K562 (cell line): ENCODE measurements around the gene FMC1. TPM values are rescaled to one million over a fixed set of nuclear protein-coding genes. Genes with fewer than 3 reads are reported as not detected.

Experiments used
- ATAC-seq: fragments of 200-7000 bp; cut with Tn5 transposase; 3 replicates; pipeline ENCODE4 v1.9.1; 2020; ENCODE audit warnings: moderate library complexity
- BruUV-seq: library from RNA; stranded (reverse); fragments of 400-500 nt; replicated peaks from 2 replicates; lab custom pipeline; 2021; lab: Mats Ljungman, UMichigan
- CTCF ChIA-PET: fragments of 300-600 bp; formaldehyde crosslinking; extraction: SDS; loops from one replicate; lab custom pipeline; 2021; ENCODE audit warnings: low intra/inter-chr PET ratio; lab: Yijun Ruan, JAX
- POLR2A ChIA-PET: fragments of 300-600, 350-650 bp; sonication (Branson Sonifier 250); formaldehyde crosslinking; extraction: SDS; loops from one replicate; lab custom pipeline; 2021; ENCODE audit warnings: antibody characterized with exemption, inconsistent platforms; lab: Yijun Ruan, JAX
- DNase-seq, 4 experiments: peaks; one replicate each; pipeline versions ENCODE4 v3.0.0 to v3.0.0-alpha.2; 2011 to 2018; ENCODE audit warnings: low spot score in 3 of 4, mixed read lengths in 3 of 4; ENCODE audit errors: extremely low read depth in 1 of 4
- FAIRE-seq: peaks from 2 replicates; lab custom pipeline; 2011; peaks lifted over from hg19 to GRCh38; lab: Jason Lieb, UNC
- H2AFZ ChIP-seq: 2 replicates; pipeline ENCODE4 v1.6.0; 2011; ENCODE audit warnings: low read depth, low read length, control low read depth, inconsistent platforms
- H3K27ac ChIP-seq: fragments of 200-600 bp; 3 replicates; pipeline ENCODE4 v1.8.0; 2011; ENCODE audit warnings: low read depth, mild to moderate bottlenecking, control low read depth, inconsistent platforms, low read length, moderate library complexity, mixed read lengths; ENCODE audit errors: extremely low read depth
- H3K27me3 ChIP-seq, 2 experiments: fragments of 300-600 bp in 1 of 2; 2 replicates in 1 of 2; 3 replicates in 1 of 2; pipeline versions ENCODE4 v1.6.0 to v1.8.0; 2011; ENCODE audit warnings: inconsistent platforms in 2 of 2, low read length in 2 of 2, mild to moderate bottlenecking in 1 of 2, mixed read lengths in 1 of 2, moderate library complexity in 1 of 2; ENCODE audit not compliant: control insufficient read depth in 2 of 2, insufficient read depth in 2 of 2
- H3K36me3 ChIP-seq: fragments of 300-600 bp; 3 replicates; pipeline ENCODE4 v1.8.0; 2011; ENCODE audit warnings: mild to moderate bottlenecking, low read length, inconsistent platforms; ENCODE audit not compliant: control insufficient read depth, insufficient read depth
- H3K4me1 ChIP-seq, 2 experiments: fragments of 200-600 bp in 1 of 2; replicated peaks in 1 of 2; 2 replicates in 1 of 2; 3 replicates in 1 of 2; pipeline versions ENCODE4 v1.5.1 to v1.8.0; 2011; ENCODE audit warnings: inconsistent platforms in 2 of 2, low read length in 2 of 2, mild to moderate bottlenecking in 1 of 2, mixed read lengths in 1 of 2, moderate library complexity in 1 of 2; ENCODE audit not compliant: control insufficient read depth in 2 of 2, insufficient read depth in 2 of 2
- H3K4me2 ChIP-seq: 2 replicates; pipeline ENCODE4 v1.6.1; 2011; ENCODE audit warnings: low read length, control low read depth, inconsistent platforms, mixed read lengths; ENCODE audit not compliant: insufficient read depth
- H3K4me3 ChIP-seq: fragments of 200-600 bp; sonication (generic), shearing (Covaris generic); 2 replicates; pipeline ENCODE4 v1.5.1; 2016; ENCODE audit warnings: control low read depth, inconsistent platforms
- H3K79me2 ChIP-seq: fragments of 200-600 bp; 3 replicates; pipeline ENCODE4 v1.8.0; 2011; ENCODE audit warnings: low read length, inconsistent platforms; ENCODE audit not compliant: control insufficient read depth, insufficient read depth
- H3K9ac ChIP-seq, 2 experiments: 2 replicates each; pipeline versions ENCODE4 v1.6.0 to v1.6.1; 2011; ENCODE audit warnings: low read depth in 2 of 2, low read length in 2 of 2, control low read depth in 1 of 2, inconsistent platforms in 1 of 2, mild to moderate bottlenecking in 1 of 2, mixed read lengths in 1 of 2; ENCODE audit not compliant: insufficient read depth in 1 of 2
- H3K9me1 ChIP-seq: one replicate; pipeline ENCODE4 v1.6.0; 2011; ENCODE audit warnings: inconsistent platforms, mild to moderate bottlenecking, low read length, moderate library complexity; ENCODE audit not compliant: control insufficient read depth, insufficient read depth
- H3K9me3 ChIP-seq: replicated peaks from 2 replicates; pipeline ENCODE4 v1.5.1; 2011; ENCODE audit warnings: low read depth, low read length, inconsistent platforms; ENCODE audit not compliant: control insufficient read depth, insufficient read depth
- H4K20me1 ChIP-seq: replicated peaks from 2 replicates; pipeline ENCODE4 v1.6.1; 2011; ENCODE audit warnings: low read length, inconsistent platforms, mixed read lengths; ENCODE audit not compliant: control insufficient read depth, insufficient read depth
- ARID2 ChIP-seq: fragments of 450-650 bp; IDR thresholded peaks from 2 replicates; pipeline ENCODE4 v1.6.1; 2017; ENCODE audit warnings: antibody characterized with exemption, mild to moderate bottlenecking
- ARNT ChIP-seq, 2 experiments: fragments of 450-650 bp; IDR thresholded peaks; 2 replicates each; pipeline ENCODE4 v1.6.1; 2016; ENCODE audit warnings: mild to moderate bottlenecking in 1 of 2
- DNMT1 ChIP-seq: fragments of 450-650 bp; IDR thresholded peaks from 2 replicates; pipeline ENCODE4 v1.6.1; 2016; ENCODE audit warnings: antibody characterized with exemption, mild to moderate bottlenecking
- GATAD2A ChIP-seq: fragments of 450-650 bp; IDR thresholded peaks from 2 replicates; pipeline ENCODE4 v1.6.1; 2017
- GTF2E2 ChIP-seq: fragments of 200-800 bp; sonication (Bioruptor generic); IDR thresholded peaks from 2 replicates; pipeline ENCODE4 v1.6.1; 2016; ENCODE audit warnings: missing genetic modification characterization, missing compliant biosample characterization
- NFATC3 ChIP-seq: fragments of 450-650 bp; IDR thresholded peaks from 2 replicates; pipeline ENCODE4 v1.6.1; 2017; ENCODE audit warnings: mild to moderate bottlenecking
- NUFIP1 ChIP-seq: fragments of 450-650 bp; IDR thresholded peaks from 2 replicates; pipeline ENCODE4 v1.6.1; 2018; ENCODE audit not compliant: partially characterized antibody
- PHF21A ChIP-seq: fragments of 450-650 bp; IDR thresholded peaks from 2 replicates; pipeline ENCODE4 v1.6.1; 2017; ENCODE audit warnings: low read depth, borderline replicate concordance
- SMARCC2 ChIP-seq: fragments of 450-650 bp; IDR thresholded peaks from 2 replicates; pipeline ENCODE4 v1.6.1; 2017; ENCODE audit warnings: antibody characterized with exemption, moderate library complexity, mild to moderate bottlenecking, low read depth
- SMARCE1 ChIP-seq: fragments of 450-650 bp; IDR thresholded peaks from 2 replicates; pipeline ENCODE4 v1.7.1; 2016; ENCODE audit warnings: mild to moderate bottlenecking
- SNIP1 ChIP-seq: fragments of 450-650 bp; IDR thresholded peaks from 2 replicates; pipeline ENCODE4 v1.7.1; 2017; ENCODE audit warnings: low read depth, mild to moderate bottlenecking
- XRCC4 ChIP-seq: IDR thresholded peaks from one replicate; pipeline ENCODE4 v1.6.1; 2011; ENCODE audit not compliant: insufficient read depth, insufficient read length; ENCODE audit errors: extremely low read depth
- ZC3H4 ChIP-seq: sonication (generic); formaldehyde crosslinking; IDR thresholded peaks from 2 replicates; pipeline ENCODE4 v1.9.0; 2021; ENCODE audit warnings: missing genetic modification reagents, borderline replicate concordance
- ZNF124 ChIP-seq: sonication (generic); formaldehyde crosslinking; IDR thresholded peaks from 2 replicates; pipeline ENCODE4 v1.8.1; 2022; ENCODE audit warnings: missing genetic modification reagents
- ZNF316 ChIP-seq: fragments of 450-650 bp; IDR thresholded peaks from 2 replicates; pipeline ENCODE4 v1.6.1; 2016
- ZNF354B ChIP-seq: fragments of 250-450 bp; sonication (Bioruptor Pico); IDR thresholded peaks from 2 replicates; pipeline ENCODE4 v1.4.0; 2020
- ZNF76 ChIP-seq: fragments of 250-450 bp; sonication (Bioruptor Pico); IDR thresholded peaks from 2 replicates; pipeline ENCODE4 v1.4.0; 2020; ENCODE audit warnings: mild to moderate bottlenecking, moderate library complexity, borderline replicate concordance
- WGBS: fragments of 100-300 bp; shearing (Covaris generic); methylation state at CpG from one replicate; pipeline ENCODE4 v1.1.6; 2016; ENCODE audit warnings: low coverage, mixed read lengths; ENCODE audit not compliant: insufficient coverage; ENCODE audit errors: missing lambda C conversion rate; 5-methylcytosine and 5-hydroxymethylcytosine counted together
- in situ Hi-C: fragments of 300-500 bp; cut with MboI; formaldehyde crosslinking; loops from 4 replicates; pipeline ENCODE4 v1.15.0; 2018; ENCODE audit warnings: inconsistent platforms, mixed read lengths
- intact Hi-C: fragments of 100-400 bp; cut with micrococcal nuclease; formaldehyde crosslinking; loops from 2 replicates; pipeline ENCODE4 v1.14.2; 2022
- polyA plus RNA-seq, 8 experiments: library from polyadenylated mRNA; depleted of rRNA in 4 of 8; stranded (reverse) in 5 of 8; unstranded in 3 of 8; fragments of >200 nt; fragmentation: Nextera tagmentation in 2 of 8; fragmentation: Illumina TruSeq in 1 of 8; extraction: Ambion mirVana in 2 of 8; extraction: Trizol in 1 of 8; gene quantifications; 2 replicates each; pipeline versions ENCODE4 v1.2.1 to v1.2.3, GENCODE V29; 2011 to 2014; ENCODE audit warnings: inconsistent platforms in 1 of 8, missing spikeins in 1 of 8
- total RNA-seq, 7 experiments: library from RNA; depleted of rRNA in 6 of 7; stranded (reverse); fragments of >200 nt in 6 of 7; fragmentation: Illumina TruSeq in 2 of 7; extraction: Trizol in 2 of 7; gene quantifications; 2 replicates each; pipeline versions ENCODE4 v1.2.1 to v1.2.3, GENCODE V29; 2011 to 2021; ENCODE audit warnings: low replicate concordance in 1 of 7
- TF ChIP-seq, protein P1 (sequence below), 2 experiments: IDR thresholded peaks; 2 replicates each; pipeline ENCODE4 v1.6.1; 2011; ENCODE audit warnings: borderline replicate concordance in 1 of 2, control low read depth in 1 of 2, low read depth in 1 of 2, low read length in 1 of 2, mild to moderate bottlenecking in 1 of 2, mixed read lengths in 1 of 2, moderate library complexity in 1 of 2; ENCODE audit not compliant: insufficient read depth in 1 of 2, insufficient read length in 1 of 2, poor library complexity in 1 of 2, severe bottlenecking in 1 of 2; ENCODE audit errors: extremely low read depth in 1 of 2
- TF ChIP-seq, protein P2 (sequence below): fragments of 250-450 bp; sonication (Bioruptor Pico); IDR thresholded peaks from 2 replicates; pipeline ENCODE4 v1.8.0; 2021; ENCODE audit warnings: moderate library complexity, mild to moderate bottlenecking, inconsistent platforms
- TF ChIP-seq, protein P3 (sequence below): fragments of 450-650 bp; formaldehyde crosslinking; IDR thresholded peaks from 2 replicates; pipeline ENCODE4 v1.4.0; 2020; ENCODE audit warnings: mild to moderate bottlenecking, mixed read lengths

The FMC1 gene
- total and polyA plus RNA-seq, 9 of the 15 experiments (the other 6 are each of a cell fraction or from before 2014, with no cell fraction given), result 14.0 to 116 (median 29.0) TPM

DNA sequence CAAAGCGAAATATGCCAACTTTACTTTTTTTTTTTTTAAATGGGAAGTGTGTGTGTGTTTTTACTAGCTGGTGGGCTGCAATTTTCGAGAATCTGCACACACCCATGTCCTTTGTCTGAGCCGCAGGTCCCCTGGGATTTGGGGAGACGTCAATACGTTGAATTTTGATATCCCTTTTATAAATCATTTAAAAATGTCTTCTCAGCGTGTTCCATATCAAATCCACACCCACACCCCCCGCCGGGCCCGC is 404 bp upstream of the FMC1 start:
- H2AFZ ChIP-seq, result peak overlapping the region; percentile 98
- peak; percentile 58; the same call in 1 of the 2 replicates for TF ChIP-seq ARID2
- peak; percentile 96 for TF ChIP-seq ZNF316
- TF ChIP-seq PHF21A, result 0 out of 2 replicates have a peak, but pooled peaks have one; percentile 61
- TF ChIP-seq ZNF76 (CRISPR knock-in tag), result no peak
- no peak for TF ChIP-seq XRCC4
- peak; percentile 73; the same call in 1 of the 2 replicates for TF ChIP-seq ZC3H4 (CRISPR knock-in tag)
- peak; percentile 24; the same call in 1 of the 2 replicates for TF ChIP-seq SNIP1
- TF ChIP-seq SMARCC2, result peak; percentile 29; the same call in 1 of the 2 replicates
- TF ChIP-seq, protein P1, sequence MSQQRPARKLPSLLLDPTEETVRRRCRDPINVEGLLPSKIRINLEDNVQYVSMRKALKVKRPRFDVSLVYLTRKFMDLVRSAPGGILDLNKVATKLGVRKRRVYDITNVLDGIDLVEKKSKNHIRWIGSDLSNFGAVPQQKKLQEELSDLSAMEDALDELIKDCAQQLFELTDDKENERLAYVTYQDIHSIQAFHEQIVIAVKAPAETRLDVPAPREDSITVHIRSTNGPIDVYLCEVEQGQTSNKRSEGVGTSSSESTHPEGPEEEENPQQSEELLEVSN (IDR thresholded peaks at IDR 0.05; ENCODE audit: borderline replicate concordance in 1 of 2, extremely low read depth in 1 of 2, insufficient read depth in 1 of 2, insufficient read length in 1 of 2, low read depth in 1 of 2, low read length in 1 of 2, poor library complexity in 1 of 2, severe bottlenecking in 1 of 2), result no peak
- 0 out of 2 replicates have a peak, but pooled peaks have one; percentile 95 for TF ChIP-seq GTF2E2 (tag)
- TF ChIP-seq DNMT1, result peak; percentile 99; the same call in 1 of the 2 replicates
- 0 out of 2 replicates have a peak, but pooled peaks have one; percentile 7 for TF ChIP-seq GATAD2A
- TF ChIP-seq, protein P2, sequence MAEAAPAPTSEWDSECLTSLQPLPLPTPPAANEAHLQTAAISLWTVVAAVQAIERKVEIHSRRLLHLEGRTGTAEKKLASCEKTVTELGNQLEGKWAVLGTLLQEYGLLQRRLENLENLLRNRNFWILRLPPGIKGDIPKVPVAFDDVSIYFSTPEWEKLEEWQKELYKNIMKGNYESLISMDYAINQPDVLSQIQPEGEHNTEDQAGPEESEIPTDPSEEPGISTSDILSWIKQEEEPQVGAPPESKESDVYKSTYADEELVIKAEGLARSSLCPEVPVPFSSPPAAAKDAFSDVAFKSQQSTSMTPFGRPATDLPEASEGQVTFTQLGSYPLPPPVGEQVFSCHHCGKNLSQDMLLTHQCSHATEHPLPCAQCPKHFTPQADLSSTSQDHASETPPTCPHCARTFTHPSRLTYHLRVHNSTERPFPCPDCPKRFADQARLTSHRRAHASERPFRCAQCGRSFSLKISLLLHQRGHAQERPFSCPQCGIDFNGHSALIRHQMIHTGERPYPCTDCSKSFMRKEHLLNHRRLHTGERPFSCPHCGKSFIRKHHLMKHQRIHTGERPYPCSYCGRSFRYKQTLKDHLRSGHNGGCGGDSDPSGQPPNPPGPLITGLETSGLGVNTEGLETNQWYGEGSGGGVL (CRISPR knock-in tag), result no peak
- peak; percentile 73 to 89; a peak in 1 of 4 replicates for TF ChIP-seq ARNT (IDR thresholded peaks at IDR 0.05)
- peak; percentile 32 for TF ChIP-seq SMARCE1
- peak; percentile 87; the same call in 1 of the 2 replicates for TF ChIP-seq NFATC3
- TF ChIP-seq, protein P3, sequence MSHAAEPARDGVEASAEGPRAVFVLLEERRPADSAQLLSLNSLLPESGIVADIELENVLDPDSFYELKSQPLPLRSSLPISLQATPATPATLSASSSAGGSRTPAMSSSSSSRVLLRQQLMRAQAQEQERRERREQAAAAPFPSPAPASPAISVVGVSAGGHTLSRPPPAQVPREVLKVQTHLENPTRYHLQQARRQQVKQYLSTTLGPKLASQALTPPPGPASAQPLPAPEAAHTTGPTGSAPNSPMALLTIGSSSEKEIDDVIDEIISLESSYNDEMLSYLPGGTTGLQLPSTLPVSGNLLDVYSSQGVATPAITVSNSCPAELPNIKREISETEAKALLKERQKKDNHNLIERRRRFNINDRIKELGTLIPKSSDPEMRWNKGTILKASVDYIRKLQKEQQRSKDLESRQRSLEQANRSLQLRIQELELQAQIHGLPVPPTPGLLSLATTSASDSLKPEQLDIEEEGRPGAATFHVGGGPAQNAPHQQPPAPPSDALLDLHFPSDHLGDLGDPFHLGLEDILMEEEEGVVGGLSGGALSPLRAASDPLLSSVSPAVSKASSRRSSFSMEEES (CRISPR knock-in tag), result 0 out of 2 replicates have a peak, but pooled peaks have one; percentile 0
- TF ChIP-seq ZNF124, result no peak
- 0 out of 2 replicates have a peak, but pooled peaks have one; percentile 28 for TF ChIP-seq ZNF354B (CRISPR knock-in tag)
- peak; percentile 3 for TF ChIP-seq NUFIP1

More for the DNA sequence above, 404 bp upstream of the FMC1 start:
- in situ Hi-C loops (no loop called here), intact Hi-C loops (loop anchor here (1.0 to 10.0 kb wide), 7 partner anchors 19 to 323 kb away; partner anchors contain the start of genes LUC7L2, UBN2 and ZC3HAV1)
- DNase-seq, result no peak
- CTCF ChIA-PET, result interaction anchor here (0.6 to 0.7 kb wide), 3 partner anchors 20 to 229 kb away, joined by 3 to 4 read pairs (median 3); no protein-coding TSS in a partner anchor
- H3K9me3 ChIP-seq, result peaks cover 12% of the 10 kb centered on the region
- no peak for ATAC-seq
- POLR2A ChIA-PET, result interaction anchor here (0.6 to 1.9 kb wide), 5 partner anchors 15 to 249 kb away, joined by 3 to 23 read pairs (median 5); partner anchors contain the start of gene LUC7L2
- peaks cover 4% of the 10 kb centered on the region in 2 experiments; a peak in 2 of 5 replicates for H3K4me1 ChIP-seq
- peak overlapping the region; percentile 96 for H3K4me2 ChIP-seq
- no peaks in the 10 kb centered on the region for H3K27me3 ChIP-seq
- no peaks in the 10 kb centered on the region for H3K9me1 ChIP-seq
- H4K20me1 ChIP-seq, result no peaks in the 10 kb centered on the region
- H3K4me3 ChIP-seq, result peak overlapping the region; percentile 81
- peak overlapping the region; percentile 99 for H3K27ac ChIP-seq
- peak overlapping the region; percentile 100 for H3K9ac ChIP-seq
- 0% methylated on average over 9 of the region's 9 CpGs for WGBS
- no TSS peak for BruUV-seq
- peaks cover 28% of the 10 kb centered on the region for H3K79me2 ChIP-seq
- peaks cover 16% of the 10 kb centered on the region; the same call in 1 of the 3 replicates for H3K36me3 ChIP-seq
- FAIRE-seq, result no peak
